Natural killer cell treated with Interleukin-12 subunit alpha and Interleukin-12 subunit beta and Interleukin-15 and Interleukin-18, amount 100 ng/mL, for 72 hours (primary cell): ENCODE data around the gene NAB2. TPM values are rescaled to one million over a fixed set of nuclear protein-coding genes. Genes with fewer than 3 reads are reported as not detected.
A peak's percentile ranks its signal among the peaks of the same experiment; 100 is the strongest.

Experiments
- ATAC-seq, 2 donors: fragments of 150-1000 bp; cut with Tn5 transposase in 1 of 2; sonication (Bioruptor Pico), chemical (Tn5 transposase) in 1 of 2; 2 replicates each; pipeline ENCODE4 v1.10.0; 2021
- DNase-seq: peaks from one replicate; pipeline ENCODE4 v3.0.0; 2022; ENCODE audit warnings: low spot score
- H3K27ac Mint-ChIP-seq, 2 donors: 1 replicate in 1 of 2; 2 replicates in 1 of 2; pipeline ENCODE4 v1.8.0; 2022; ENCODE audit warnings: mixed read lengths in 2 of 2, mild to moderate bottlenecking in 1 of 2, moderate library complexity in 1 of 2
- H3K27me3 Mint-ChIP-seq, 2 donors: 1 replicate in 1 of 2; 2 replicates in 1 of 2; pipeline ENCODE4 v1.8.0; 2022; ENCODE audit warnings: mixed read lengths in 2 of 2
- H3K36me3 Mint-ChIP-seq: one replicate; pipeline ENCODE4 v1.8.0; 2022; ENCODE audit warnings: mixed read lengths
- H3K4me1 Mint-ChIP-seq, 2 donors: 1 replicate in 1 of 2; 2 replicates in 1 of 2; pipeline ENCODE4 v1.8.0; 2022; ENCODE audit warnings: low read depth in 2 of 2, mixed read lengths in 2 of 2, mild to moderate bottlenecking in 1 of 2
- H3K4me3 Mint-ChIP-seq: one replicate; pipeline ENCODE4 v1.8.0; 2022; ENCODE audit warnings: mixed read lengths
- H3K9me3 Mint-ChIP-seq: 2 replicates; pipeline ENCODE4 v1.8.0; 2022; ENCODE audit warnings: mixed read lengths
- total RNA-seq, 2 donors: library from RNA; stranded (reverse); gene quantifications; one replicate each; pipeline ENCODE4 v1.2.3, GENCODE V29; 2022

NAB2 gene
- total RNA-seq, 2 donors from 2014 or later: 7.7 to 8.0 TPM

- no peaks in the 10 kb centered on the region for H3K27me3 Mint-ChIP-seq
- H3K27ac Mint-ChIP-seq: no peak overlapping the region
- H3K36me3 Mint-ChIP-seq: no peaks in the 10 kb centered on the region
- no peak overlapping the region for H3K4me3 Mint-ChIP-seq
- DNase-seq (no peak), ATAC-seq (no peak)
- peaks cover 4 to 16% of the 10 kb centered on the region in 2 donors for H3K4me1 Mint-ChIP-seq
- H3K9me3 Mint-ChIP-seq: no peaks in the 10 kb centered on the region
These were observed 8.1 kb upstream of the NAB2 start for GRCh38 chr12:57080855-57081254.

DNA sequence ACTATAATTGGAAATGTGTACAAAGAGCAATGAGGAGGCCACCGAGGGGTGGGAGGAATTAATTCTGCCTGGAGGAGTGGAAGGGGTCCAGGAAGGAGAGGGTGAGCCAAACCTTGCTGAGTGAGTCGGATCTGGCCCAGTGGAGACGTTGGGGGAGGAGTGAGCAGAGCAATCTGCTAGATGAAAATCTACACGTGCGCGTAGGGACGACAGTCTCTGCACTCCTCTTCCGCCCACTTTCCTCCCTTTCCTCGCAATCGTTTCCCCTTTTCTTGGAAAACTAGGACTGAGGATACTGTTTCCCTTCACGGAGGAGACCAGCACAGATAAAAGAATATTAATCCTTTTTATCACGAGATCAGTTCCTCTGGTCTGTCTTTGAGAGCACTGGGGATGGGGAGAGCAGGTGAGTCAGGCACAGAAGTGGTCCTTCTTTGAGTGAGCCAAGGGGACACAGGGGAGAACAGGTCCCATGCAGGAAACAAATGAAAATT lies 2.9 kb upstream of the NAB2 start:
- H3K36me3 Mint-ChIP-seq: no peaks in the 10 kb centered on the region
- H3K4me3 Mint-ChIP-seq: peak overlapping the region; percentile 90
- H3K27me3 Mint-ChIP-seq: no peaks in the 10 kb centered on the region
- DNase-seq (no peak), ATAC-seq (no peak)
- H3K4me1 Mint-ChIP-seq: peaks cover 36 to 43% of the 10 kb centered on the region in 2 donors
- H3K27ac Mint-ChIP-seq: peak overlapping the region; percentile 94 to 96
- H3K9me3 Mint-ChIP-seq: no peaks in the 10 kb centered on the region

DNA sequence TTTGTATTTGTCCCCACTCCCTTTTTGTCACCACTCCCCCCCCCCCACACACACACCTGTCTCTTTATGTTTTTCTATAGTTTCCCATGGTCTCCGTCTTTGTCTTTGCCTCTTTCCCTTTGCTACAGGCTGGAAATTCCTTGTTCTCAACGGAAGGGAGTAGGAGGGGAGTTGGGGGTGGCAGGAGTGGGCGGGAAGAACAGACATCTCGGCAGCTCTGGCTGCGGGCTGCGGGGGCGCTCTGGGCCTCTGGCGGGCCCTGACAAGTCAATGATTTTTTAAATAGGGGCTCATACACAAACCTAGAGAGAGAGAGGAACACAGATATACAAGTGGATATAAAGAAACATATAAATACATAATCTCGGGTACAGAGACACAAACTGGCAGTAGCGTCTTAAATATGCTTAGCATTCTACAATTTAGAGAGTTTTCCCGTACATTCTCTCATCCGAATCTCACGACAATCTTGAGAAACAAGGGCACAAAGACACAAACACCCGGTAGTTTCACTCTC lies 2.4 kb upstream of the NAB2 start:
- H3K4me3 Mint-ChIP-seq: peak overlapping the region; percentile 90
- peak overlapping the region; percentile 94 to 96 for H3K27ac Mint-ChIP-seq
- peaks cover 38 to 43% of the 10 kb centered on the region in 2 donors for H3K4me1 Mint-ChIP-seq
- DNase-seq: no peak
- H3K9me3 Mint-ChIP-seq: no peaks in the 10 kb centered on the region
- no peak for ATAC-seq
- H3K36me3 Mint-ChIP-seq: no peaks in the 10 kb centered on the region
- H3K27me3 Mint-ChIP-seq: no peaks in the 10 kb centered on the region

DNA sequence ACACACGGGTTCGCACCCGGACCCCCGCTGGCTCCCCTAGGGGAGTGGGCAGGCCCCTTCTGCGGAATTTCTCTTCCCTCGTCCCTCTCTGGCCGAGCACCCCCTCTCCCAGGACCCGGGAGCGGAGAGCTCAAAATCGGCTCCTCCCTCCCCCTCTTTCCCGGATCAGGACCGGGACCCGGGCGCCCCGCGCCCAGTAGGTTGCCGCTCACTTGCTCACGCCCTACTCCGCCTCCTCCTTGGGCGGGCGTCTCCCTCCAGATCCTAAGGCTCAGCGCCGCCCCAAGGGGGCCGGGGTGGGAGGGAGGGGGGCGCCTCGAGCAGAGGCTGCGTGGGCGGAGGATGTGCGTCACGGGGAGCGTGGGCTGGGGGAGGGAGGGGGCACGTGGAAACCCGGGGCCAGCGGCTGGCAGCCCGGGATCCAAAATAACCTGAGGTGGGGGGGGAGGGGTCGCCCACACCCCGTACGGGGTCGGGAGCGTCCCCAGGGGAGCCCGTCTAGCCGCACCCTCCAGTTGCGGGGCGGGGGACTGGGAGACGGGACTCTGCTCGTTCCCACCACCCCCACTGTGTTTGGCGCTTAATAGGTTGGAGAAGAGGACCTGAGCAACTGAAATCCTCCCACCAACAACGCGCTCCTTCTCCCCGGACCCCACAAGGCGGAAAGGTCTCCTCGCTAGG lies 1.8 kb upstream of the NAB2 start:
- Mint-ChIP-seq H3K27ac (peak overlapping the region; percentile 94 to 96), H3K4me1 (peaks cover 38 to 45% of the 10 kb centered on the region in 2 donors), H3K9me3 (no peaks in the 10 kb centered on the region), H3K4me3 (peak overlapping the region; percentile 90), H3K27me3 (no peaks in the 10 kb centered on the region), H3K36me3 (no peaks in the 10 kb centered on the region)
- DNase-seq: peak; percentile 89
- peak; percentile 61 to 70 for ATAC-seq

- H3K27ac Mint-ChIP-seq: peak overlapping the region; percentile 94 to 96
- ATAC-seq (peak; percentile 14 to 54), DNase-seq (peak; percentile 85)
- no peaks in the 10 kb centered on the region for H3K27me3 Mint-ChIP-seq
- H3K4me3 Mint-ChIP-seq: peak overlapping the region; percentile 90
- H3K9me3 Mint-ChIP-seq: no peaks in the 10 kb centered on the region
- H3K36me3 Mint-ChIP-seq: no peaks in the 10 kb centered on the region
- H3K4me1 Mint-ChIP-seq: peaks cover 44 to 49% of the 10 kb centered on the region in 2 donors
These were observed 1.1 kb upstream of the NAB2 start for GRCh38 chr12:57087691-57088353.

- no peaks in the 10 kb centered on the region for H3K27me3 Mint-ChIP-seq
- no peaks in the 10 kb centered on the region for H3K9me3 Mint-ChIP-seq
- H3K4me1 Mint-ChIP-seq: peaks cover 49 to 56% of the 10 kb centered on the region in 2 donors
- H3K36me3 Mint-ChIP-seq: no peaks in the 10 kb centered on the region
- peak overlapping the region; percentile 91 for H3K4me3 Mint-ChIP-seq
- no peak for DNase-seq
- H3K27ac Mint-ChIP-seq: peak overlapping the region; percentile 73 to 88
- ATAC-seq: no peak
These were observed 644 bp downstream of the NAB2 start for GRCh38 chr12:57089271-57090245.

GRCh38 chr12:57090490-57090889 lies 1.6 kb downstream of the NAB2 start:
- H3K4me1 Mint-ChIP-seq: peaks cover 49 to 53% of the 10 kb centered on the region in 2 donors
- no peak for ATAC-seq
- no peak overlapping the region for H3K27ac Mint-ChIP-seq
- H3K9me3 Mint-ChIP-seq: no peaks in the 10 kb centered on the region
- no peaks in the 10 kb centered on the region for H3K27me3 Mint-ChIP-seq
- DNase-seq: no peak
- no peaks in the 10 kb centered on the region for H3K36me3 Mint-ChIP-seq
- no peak overlapping the region for H3K4me3 Mint-ChIP-seq

DNA sequence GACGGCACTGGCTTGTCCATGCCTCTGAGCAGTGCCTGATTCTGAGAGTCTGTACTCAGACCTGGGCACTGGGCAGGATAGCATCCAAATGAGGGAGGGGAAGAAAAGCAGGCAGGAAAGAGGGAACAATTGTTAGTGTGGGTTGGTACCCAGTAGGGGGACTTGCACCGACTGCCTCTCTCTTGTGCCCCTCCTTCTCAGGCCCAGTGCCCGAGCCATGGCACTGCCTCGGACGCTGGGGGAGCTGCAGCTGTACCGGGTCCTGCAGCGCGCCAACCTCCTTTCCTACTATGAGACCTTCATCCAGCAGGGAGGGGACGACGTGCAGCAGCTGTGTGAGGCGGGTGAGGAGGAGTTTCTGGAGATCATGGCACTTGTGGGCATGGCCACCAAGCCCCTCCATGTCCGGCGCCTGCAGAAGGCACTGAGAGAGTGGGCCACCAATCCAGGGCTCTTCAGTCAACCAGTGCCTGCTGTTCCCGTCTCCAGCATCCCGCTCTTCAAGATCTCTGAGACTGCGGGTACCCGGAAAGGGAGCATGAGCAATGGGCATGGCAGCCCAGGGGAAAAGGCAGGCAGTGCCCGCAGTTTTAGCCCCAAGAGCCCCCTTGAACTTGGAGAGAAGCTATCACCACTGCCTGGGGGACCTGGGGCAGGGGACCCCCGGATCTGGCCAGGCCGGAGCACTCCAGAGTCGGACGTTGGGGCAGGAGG lies 2.2 kb downstream of the NAB2 start:
- no peaks in the 10 kb centered on the region for H3K27me3 Mint-ChIP-seq
- no peak overlapping the region for H3K4me3 Mint-ChIP-seq
- no peaks in the 10 kb centered on the region for H3K36me3 Mint-ChIP-seq
- H3K4me1 Mint-ChIP-seq: peaks cover 43 to 48% of the 10 kb centered on the region in 2 donors
- ATAC-seq: no peak
- no peak for DNase-seq
- no peaks in the 10 kb centered on the region for H3K9me3 Mint-ChIP-seq
- H3K27ac Mint-ChIP-seq: no peak overlapping the region

GRCh38 chr12:57091638-57092528 lies 3.0 kb downstream of the NAB2 start:
- no peaks in the 10 kb centered on the region for H3K36me3 Mint-ChIP-seq
- H3K27me3 Mint-ChIP-seq: no peaks in the 10 kb centered on the region
- H3K4me1 Mint-ChIP-seq: peaks cover 35 to 40% of the 10 kb centered on the region in 2 donors
- ATAC-seq (no peak), DNase-seq (no peak)
- no peaks in the 10 kb centered on the region for H3K9me3 Mint-ChIP-seq
- no peak overlapping the region for H3K27ac Mint-ChIP-seq
- no peak overlapping the region for H3K4me3 Mint-ChIP-seq

DNA sequence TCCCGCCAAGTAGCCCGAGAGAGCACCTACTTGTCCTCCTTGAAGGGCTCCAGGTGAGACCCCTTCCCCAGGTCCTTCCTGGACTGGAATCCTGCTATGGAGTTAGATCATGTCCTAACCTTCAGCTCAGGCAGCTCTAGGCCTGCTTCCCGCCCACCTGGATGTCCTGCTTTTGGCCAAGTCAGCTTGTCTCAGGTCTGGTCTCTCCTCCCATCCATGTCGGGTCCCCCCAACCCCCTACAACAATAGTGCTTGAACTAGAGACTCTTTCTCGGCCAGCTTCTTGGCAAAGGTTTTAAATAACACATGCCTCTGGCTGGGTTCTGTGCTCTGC lies 3.6 kb downstream of the NAB2 start:
- H3K9me3 Mint-ChIP-seq: no peaks in the 10 kb centered on the region
- no peak overlapping the region for H3K4me3 Mint-ChIP-seq
- peaks cover 35 to 38% of the 10 kb centered on the region in 2 donors for H3K4me1 Mint-ChIP-seq
- no peaks in the 10 kb centered on the region for H3K27me3 Mint-ChIP-seq
- no peak for DNase-seq
- H3K27ac Mint-ChIP-seq: peak overlapping the region in 1 of 2 donors; percentile 49
- H3K36me3 Mint-ChIP-seq: no peaks in the 10 kb centered on the region
- ATAC-seq: no peak

DNA sequence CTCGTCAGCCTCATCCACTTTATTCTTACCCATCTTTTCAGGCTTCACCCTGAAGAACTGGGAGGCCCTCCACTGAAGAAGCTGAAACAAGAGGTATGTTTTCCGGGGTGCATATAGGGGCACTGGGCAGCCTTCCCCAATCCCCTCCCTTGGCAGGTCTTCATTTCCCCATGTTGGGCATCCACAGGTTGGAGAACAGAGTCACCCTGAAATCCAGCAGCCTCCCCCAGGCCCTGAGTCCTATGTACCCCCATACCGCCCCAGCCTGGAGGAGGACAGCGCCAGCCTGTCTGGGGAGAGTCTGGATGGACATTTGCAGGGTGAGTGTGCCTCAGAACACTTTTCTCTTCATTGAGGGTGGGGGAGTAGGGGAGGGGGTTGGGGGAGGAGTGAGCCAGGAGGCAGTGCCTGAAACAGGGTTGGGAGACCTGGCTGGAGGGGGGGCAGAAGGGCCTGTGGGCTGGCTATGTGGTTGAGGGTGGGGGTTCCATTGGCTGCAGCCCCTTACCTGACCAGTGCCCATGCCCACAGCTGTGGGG lies 4.0 kb downstream of the NAB2 start:
- Mint-ChIP-seq H3K4me1 (peaks cover 32 to 36% of the 10 kb centered on the region in 2 donors), H3K36me3 (no peaks in the 10 kb centered on the region), H3K4me3 (no peak overlapping the region)

More for the DNA sequence above, 4.0 kb downstream of the NAB2 start:
- Mint-ChIP-seq H3K9me3 (no peaks in the 10 kb centered on the region), H3K27me3 (no peaks in the 10 kb centered on the region), H3K27ac (peak overlapping the region in 1 of 2 donors; percentile 74)
- DNase-seq (no peak), ATAC-seq (no peak)
